ENCODE measurements around the gene FUT6.

The FUT6 gene

DNA sequence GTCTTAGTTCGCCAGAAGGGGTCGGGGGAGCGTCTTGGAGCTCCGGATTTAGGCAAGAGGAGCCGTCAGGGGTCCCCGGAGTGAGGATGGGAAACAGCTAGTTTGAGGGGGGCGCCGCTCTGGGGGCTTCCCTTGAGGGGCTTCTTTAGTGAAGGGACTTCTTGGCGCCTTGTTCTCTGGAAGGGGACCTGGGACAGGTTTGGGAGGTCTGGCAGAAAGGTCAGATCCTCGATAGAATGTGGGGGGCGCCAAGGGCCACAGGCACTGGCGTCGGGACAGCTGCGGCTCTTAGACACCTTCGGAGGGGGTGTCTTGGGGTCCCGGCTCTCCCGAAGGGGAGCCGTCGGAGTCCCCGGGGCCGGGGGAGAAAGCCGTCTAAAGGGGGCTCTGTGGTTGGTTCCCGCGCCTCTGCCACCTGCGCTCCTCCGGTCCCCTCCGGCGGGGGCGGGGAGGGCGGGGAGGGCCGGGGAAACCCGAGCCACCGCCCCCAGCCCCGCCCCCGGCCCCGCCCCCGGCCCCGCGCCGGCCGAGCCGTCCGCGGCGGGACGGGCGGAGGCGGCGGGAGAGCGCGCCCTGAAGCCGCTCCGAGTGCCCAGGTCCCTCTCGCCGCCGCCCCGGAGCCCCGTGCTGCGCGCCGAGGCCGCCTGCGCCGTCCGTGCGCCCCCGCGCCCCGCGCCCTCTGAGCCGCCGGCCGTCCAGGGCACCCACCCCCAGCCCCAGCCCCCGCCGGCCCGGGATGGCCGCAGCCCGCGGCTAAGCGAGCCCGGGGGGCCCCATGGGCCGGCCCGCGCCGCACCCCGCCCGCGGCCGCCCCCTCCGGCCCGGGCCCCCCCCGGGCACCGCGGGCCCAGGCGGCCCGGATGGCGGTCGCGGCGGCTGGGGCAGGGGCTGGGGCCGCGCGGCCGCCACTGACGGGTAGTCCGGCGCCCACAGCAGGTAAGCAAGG is 34.7 kb downstream of the FUT6 start, which contains the start of gene NRTN:
TSS of gene NRTN (plus strand) at position 552 of the 946 bp plus-strand sequence. CDS start 19,099 bp downstream, outside the sequence.
- DNase-seq = no peak

DNA sequence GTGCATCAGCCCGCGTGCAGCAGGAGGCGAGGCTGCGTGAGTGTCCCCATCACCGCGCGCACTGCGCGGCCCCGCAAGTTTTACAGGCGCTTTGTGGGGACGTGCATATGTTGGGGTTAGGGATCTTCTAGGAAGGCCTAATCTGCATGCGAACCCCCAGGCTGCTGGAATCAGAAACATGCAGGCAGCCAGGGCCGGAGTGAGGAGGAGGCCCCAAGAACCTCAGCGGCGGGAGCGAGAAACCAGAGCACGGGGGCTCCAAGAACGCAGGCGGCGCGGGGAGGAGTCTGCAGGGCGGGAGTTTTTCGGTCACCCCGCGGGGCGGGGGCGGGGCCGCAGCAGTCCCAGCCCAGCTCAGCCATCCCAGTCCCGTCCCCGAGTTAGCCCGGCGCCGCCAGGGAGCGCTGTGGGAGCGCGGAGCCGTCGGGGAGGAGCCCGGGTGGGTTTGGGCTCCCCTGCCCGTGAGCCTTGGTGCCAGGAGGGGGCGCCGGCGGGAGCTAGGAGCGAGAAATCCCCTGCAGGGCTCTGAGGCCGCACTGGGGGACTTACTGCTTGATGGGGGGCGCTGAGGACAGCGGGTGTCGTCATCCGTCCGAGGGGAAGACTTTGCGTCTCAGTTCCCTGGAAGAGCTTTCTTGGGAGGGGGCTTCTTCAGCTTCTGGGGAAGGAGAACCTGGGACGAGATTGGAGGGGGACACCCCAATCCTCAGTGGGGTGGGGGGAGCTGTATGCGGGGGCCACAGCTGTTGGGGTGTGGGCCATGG is 35.6 kb downstream of the FUT6 start:
- peak; percentile 88 for DNase-seq

DNA sequence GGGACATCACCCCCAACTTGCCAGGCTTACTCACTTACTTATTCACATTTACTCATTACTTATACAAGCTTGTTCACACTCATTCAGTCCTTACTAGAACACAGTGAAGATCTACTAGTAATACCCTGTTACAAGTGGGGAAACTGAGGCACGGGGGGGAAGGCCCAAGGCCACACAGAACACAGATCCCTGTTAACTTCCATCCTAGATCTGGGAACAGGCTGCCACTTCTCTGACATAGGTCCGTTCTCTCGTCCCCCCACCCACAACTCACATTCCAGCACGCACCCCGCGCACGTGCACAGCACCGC is 36.1 kb downstream of the FUT6 start:
- DNase-seq = no peak

DNA sequence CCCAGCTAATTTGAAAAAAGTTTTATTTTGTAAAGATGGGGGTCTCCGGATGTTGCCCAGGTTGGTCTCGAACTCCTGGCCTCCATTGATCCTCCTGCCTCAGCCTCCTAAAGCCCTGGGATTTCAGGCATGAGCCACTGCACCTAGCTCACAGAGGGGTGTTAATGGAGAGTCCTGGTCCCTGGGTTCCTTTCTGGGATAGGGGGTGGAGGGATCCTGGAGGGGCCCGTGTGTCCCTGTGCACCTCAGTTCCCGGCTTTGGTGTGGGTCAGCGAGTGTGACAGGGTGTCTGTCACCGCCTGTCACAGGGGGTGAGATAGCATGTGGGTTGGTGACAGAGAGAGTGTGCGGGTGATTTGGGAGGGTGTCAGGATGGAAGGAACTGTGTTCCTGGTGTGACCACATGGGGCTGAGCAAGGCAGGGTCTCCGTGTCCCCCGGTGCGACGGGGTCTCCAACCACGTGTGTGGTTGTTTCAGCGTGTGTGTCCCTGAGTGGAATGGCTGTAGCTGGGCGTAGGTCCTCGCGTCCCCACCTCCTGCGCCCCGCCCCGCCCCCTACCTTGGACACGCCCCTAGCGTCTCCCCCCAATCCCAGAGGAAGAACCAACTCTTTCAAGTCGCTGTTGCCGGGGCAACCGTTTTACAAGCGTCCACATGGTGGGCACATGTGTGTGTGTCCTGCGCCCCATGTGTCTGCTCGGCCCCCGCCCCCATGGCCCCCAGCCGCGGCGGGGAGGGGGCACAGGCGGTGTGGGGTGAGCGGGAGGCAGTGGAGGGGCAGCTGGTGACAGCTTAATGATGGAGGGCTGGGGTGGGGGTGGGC is 37.5 kb downstream of the FUT6 start:
- DNase-seq = peak; percentile 56

DNA sequence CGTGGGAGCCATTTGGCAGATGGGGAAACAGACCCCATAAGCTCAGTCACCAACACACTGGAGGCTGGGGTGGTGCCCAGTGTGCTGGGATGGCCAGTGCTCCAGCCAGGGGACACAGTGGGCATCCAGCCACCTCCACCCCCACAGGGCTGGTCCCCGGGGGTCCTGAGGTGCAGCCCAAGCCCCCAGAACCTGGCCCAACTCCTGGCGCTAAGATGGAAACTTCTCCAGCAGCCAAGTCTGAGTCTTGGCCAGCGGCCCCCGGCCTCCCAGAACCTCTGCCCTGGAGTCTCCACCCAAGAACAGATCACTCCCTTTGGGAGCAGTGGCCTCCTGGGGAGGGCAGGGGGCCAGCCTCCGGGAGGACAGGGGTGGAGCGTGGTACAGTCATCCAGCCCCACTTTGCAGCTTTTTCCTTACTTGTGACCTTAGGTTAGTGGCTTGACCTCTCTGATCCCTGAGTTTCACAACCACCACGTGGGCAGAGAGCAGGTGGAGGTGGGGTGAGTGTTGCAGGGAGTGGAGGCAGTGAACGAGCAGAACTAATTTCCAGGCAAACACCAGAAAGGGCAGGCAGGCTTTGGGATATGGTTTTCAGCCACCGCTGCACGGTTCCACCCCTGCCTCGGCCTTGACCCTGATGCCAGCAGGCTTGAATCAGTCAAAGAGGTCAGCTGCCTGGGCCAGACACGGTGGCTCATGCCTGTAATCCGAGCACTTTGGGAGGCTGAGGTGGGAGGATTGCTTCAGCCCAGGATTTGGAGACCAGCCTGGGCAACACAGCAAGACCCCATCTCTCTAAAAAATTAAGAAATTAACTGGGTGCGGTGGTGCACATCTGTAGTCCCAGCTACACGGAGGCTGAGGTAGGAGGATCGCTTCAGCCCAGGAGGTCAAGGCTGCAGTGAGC is 38.9 kb downstream of the FUT6 start:
- no peak for DNase-seq

DNA sequence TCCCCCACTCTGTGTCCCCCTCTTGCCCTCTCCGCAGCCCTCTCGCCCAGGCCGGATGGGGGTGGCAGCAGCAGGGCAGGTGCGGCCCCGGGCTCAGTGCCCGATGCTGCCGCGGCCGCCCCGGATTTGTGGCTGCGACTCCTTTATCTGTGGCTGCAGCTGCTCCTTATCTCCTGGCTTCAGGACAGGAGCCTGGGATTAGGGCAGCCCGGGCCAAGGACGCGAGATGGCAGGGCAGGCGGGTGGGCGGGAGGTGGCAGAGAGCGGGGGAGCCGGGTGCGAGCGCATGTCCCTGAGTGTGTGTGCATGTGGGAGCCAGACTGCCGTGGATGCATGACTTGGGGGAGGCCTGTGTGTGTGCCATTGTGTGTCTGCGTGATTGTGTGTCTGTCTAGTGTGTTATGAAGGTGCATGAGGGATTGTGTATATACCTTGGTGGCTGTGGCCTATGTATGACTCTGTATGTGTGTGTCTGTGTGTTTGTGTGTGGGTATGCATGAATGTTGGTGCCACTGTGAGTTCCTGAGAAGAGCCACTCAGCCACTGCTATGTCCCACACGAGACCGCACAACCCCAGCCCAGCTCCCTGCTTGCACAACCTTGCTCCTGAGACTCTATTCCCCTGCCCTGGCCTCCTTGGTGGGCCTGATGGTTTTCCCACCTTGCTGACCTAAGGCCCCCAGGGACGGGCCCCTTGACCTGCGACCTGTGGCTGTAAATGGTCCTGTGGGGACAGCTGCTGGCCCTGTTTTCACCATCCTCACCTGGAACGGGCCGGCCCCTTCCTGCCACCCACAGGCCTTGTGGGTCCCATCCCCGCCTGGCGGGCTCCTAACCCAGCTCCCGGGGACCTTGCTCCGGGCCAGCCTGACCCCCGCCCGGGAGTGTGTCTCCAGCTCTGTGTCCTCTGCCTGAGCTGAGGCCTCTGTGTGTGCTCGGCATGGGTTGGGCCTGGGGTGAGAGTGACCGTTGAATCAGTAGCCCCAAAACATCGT is 40.0 kb downstream of the FUT6 start:
- no peak for DNase-seq

DNA sequence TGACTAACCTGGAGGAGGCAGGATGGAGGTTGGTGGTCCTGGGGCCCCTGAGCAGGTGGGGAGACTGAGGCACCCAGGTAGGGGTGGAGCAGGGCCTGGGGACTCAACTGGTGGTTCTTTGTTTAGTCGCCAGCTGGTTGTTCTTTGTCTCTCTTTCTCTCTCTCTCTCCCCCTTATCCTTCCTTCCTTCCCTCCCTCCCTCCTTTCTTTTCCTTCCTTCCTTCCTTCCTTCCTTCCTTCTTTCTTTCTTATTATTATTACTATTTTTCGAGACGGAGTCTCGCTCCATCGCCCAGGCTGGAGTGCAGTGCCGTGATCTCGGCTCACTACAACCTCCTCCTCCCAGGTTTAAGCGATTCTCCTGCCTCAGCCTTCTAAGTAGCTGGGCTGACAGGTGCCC is 41.3 kb downstream of the FUT6 start:
- no peak for DNase-seq

DNA sequence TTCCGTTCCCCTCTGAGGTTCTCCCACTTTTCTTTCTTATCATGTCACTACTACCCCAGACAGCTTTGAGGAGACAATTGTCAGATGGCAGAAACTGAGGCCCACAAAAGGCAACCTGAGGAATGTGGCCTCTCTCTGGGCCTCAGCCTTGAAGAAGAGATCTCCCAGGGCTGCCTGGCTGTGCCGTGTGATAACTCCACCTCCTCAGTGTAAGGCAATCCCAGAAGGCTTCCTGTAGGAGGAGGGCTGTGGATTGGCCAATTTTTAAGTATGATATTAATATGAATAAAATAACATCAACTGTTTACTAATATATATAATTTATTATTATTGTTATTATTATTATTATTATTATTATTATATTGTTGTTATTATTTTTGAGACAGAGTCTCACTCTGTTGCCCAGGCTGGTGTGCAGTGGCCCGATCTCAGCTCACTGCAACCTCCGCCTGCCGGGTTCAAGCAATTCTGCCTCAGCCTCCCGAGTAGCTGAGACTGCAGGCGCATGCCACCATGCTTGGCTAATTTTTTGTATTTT is 44.1 kb downstream of the FUT6 start:
- DNase-seq = no peak

DNA sequence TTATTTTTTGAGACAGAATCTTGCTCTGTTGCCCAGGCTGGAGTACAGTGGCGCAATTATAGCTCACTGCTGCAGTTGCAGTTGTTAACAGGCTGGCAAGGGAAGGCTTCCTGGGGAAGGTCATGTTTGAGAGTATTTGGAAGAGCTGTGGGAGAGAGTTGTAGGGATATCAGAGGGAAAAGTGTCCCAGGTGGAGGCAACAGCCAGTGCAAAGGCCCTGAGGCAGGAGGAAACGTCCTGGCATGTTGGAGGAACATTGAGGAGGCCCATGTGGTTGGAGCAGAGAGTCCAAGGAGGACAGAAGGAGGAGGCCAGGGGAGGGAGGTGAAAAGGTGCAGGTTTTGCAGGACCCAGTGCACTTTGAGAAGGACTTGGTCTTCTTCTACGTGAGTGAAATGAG is 46.3 kb downstream of the FUT6 start:
- no peak for DNase-seq

DNA sequence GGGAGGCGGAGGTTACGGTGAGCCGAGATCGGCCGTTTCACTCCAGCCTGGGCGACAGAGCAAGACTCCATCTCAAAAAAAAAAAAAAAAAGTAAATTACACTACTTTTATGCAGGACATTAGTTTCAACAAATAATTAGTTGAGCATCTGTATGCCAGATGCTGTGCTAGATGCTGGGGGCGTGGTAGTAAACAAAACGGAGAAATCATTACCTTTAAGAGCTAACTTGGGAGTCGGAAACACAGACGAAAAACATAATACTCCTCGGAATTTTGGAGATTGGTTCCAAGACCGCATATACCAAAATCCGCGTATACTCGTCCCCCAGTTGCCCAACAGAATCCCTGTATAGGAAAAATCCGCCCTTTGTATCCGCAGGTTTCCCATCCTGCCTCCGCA is 47.3 kb downstream of the FUT6 start:
- no peak for DNase-seq

DNA sequence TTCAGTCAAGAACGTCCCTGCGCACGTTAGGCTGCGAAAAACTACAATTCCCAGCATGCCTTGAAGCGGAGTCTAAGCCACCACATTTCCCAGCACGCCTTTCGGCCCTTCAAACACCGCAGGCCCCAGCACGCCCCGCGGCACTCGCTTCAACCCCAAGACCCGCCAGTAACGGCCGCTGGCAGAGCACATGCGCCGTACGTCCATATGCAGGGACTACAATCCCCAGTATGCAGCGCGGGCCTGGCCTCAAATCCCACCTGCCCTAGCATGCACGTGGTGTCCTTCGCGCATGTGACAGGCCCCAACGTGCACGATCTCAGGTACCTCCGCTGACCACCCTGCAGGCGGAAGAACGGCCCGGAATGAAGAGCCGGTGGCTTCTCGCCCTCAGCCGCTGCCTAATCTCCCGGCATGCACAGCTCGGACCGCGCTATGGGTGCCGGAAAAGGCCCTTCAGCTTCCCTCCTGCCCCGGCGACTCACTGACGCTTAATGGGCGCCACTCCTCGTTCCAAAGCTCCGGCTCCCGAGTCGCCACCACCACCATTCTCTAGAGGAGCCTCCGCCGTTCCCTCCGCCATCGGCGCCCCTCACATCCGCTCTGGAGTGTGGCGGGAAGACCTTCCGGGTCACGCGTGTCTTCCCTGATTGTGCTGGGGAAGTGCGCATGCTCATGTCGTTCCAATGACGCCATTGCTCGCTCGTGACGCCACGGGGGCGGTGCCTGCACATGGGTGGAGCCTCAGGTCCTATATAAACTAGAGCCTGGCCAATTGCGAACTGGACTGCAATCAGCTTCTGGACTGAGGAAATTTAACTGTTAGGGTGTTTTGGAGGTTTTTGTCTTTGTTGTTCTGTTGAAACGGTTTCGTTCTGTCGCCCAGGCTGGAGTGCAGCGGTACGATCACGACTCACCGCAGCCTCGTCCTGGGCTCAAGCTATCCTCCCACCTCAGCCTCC is 48.7 kb downstream of the FUT6 start, which contains the start of gene DUS3L:
TSS of gene DUS3L (minus strand) at position 605 of the 962 bp plus-strand sequence. CDS start at position 583, 22 bp downstream.
- DNase-seq = peak; percentile 95

DNA sequence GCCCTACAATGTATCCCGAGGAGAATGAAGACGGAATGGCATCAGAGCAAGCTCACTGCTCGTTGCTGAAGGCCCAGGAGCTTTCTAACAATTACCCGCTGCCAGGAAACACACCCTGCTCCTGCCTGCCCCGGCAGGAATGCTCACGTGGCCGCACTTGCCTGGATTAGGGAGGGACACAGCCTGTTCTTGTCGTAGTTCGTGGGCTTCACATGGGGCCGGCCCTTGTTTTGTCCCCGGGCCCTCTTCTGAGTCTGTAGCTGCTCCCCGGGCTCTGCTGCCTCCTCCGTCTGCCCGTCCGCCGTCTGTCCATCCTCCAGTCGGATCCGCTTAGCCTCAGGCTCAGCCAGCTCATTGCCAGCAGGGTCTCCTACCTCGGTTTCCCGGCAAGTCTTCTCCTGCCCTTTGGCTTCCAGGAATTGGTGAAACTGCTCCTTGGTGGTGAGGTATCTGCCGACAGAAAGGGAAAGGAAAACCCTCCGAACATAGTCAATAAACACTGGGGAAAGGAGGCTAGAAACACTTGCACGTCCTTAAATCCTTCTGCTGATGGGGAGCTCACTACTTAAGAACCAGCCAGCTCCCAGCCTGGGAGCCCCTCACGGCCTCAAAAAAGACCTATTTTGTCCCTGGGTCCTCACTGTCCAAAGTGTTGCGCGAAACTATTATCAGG is 49.5 kb downstream of the FUT6 start:
- no peak for DNase-seq

DNA sequence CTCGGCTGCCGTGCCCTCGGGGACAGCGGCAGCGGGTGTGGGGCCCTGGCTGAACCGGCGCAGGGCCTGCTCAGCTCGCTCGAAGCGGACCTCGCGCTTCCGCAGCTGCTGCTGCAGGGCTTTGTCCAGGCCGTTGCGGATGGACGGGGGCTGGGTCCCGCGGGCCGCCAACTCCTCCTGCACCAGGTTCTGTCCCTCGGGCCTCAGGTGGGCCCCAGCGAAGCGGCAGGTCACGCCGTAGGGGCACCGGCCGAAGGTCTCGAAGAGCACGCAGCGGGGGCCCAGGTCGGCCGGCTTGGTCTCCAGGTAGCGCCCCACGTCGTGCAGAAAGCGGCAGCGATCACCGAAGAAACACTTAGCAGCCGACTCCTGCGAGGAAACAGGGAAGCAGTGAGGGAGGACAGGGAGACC is 50.1 kb downstream of the FUT6 start:
- DNase-seq = no peak

DNA sequence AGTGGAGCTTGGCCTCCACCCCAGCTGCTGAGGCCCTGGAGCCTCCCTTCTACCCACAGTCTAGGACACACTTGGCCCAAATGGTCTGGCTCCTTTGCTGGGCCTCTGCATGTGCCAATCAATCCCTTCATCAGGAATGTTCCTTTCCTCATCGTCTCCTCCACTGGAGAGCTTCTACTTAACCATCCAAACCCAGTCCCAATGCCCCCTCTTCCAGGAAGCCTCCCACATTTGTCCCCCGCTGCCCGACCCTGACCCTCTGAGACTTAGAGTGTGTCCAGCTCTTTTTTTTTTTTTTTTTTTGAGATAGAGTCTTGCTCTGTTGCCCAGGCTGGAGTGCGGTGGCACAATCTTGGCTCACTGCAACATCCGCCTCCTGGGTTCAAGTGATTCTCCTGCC is 51.1 kb downstream of the FUT6 start:
- no peak for DNase-seq

DNA sequence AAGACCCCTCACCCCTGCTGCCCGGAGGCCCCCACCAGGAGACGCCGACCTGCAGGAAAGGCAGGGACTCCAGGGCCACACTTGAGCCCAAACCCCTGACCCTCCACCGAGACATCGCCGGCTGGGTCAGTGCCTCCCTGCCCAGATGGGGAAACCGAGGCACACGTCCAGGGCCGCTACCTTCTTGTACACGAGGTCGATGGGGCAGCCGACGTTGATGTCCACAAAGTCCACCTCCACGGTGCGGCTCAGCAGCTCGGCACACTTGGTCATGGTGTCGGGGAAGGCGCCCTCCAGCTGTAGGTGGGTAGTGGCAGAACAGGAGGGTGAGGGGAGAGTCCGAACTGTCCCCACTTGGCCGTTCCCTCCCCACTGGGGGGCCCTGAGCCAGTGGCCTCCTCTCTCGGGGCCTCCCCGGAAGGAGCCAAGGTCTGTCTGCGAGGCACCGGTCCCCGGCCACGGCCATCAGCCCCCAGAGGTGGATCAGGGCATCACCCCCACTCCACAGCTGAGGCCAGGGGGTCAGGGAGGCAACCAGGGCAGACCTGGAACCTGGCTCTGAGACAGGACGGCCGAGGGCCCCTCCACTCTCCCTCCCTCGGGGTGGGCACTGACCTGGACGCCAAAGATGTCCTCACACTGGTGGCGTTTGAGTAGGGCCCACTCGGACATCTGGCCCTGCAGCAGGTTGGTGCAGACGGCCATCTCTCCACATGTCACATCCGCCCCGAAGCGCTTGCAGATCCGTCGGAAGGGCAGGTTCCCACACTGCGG is 51.9 kb downstream of the FUT6 start:
- no peak for DNase-seq

DNA sequence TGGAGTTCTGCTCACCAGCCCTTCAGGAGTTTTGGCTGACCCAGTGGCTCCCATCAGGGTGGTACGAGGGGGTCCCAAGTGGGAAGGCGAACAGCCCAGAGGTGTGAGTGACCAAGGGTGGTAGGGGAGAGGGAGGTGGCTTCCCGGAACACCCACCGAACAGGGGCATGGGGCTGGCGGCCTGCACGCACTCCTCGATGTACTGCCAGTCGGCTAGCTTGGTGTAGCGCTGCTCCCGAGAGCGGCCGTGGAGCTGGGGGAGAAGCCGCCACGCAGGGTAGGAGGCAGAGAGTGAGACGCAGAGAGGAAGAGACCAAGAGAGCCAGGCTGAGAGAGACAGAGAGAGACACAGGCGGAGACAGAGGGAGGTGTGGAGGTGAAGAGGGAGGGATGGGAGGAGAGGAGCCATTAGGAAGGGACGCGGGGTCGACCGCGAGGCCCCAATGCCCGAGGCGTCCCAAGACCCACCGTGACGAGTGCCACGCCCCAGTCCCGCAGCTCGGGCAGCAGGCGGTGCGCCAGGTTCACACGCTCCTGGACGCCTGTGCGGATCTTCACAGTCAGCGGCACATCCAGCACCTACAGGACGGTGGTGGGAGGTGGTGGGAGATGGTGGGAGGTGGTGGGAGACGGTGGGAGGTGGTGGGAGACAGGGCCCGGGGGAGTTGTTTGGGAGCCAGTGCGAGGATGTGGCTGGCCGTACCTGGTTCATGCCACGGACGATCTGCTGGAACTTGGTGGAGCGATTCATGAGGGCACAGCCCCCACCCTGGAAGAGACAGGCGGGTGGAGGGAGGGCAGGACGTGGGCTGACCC is 52.7 kb downstream of the FUT6 start:
- DNase-seq = no peak

DNA sequence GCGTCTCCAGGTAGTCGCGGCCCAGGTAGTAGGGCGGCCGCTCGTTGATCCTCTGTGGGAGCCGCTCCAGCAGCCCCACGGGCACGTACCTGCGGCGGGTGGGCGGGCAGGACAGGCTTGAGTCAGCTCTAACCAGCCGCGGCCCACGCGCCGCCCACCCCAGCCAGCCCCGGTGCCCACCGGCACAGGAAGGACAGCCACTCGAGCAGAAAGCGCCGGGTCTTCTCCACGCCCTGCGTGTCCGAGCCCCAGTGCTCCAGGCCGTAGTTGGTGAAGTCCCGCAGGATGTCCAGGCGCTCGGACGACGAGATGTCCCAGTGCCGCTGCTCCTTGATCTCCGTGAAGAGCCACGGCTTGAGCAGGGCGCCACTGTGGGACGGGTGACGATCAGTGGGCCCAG is 54.1 kb downstream of the FUT6 start:
- DNase-seq = no peak
